HG03432 (cell line): ENCODE results near the gene FGFR2.

ENCODE experiments used
- ATAC-seq: cut with Tn5 transposase; IDR thresholded peaks from one replicate; pipeline ENCODE4 v1.9.1; 2021; ENCODE audit warnings: mild to moderate bottlenecking, moderate library complexity; ENCODE audit not compliant: unreplicated experiment

Gene FGFR2

GRCh38 chr10:121497513-121498470 is 100.5 kb downstream of the FGFR2 start:
- ATAC-seq, result no peak

- ATAC-seq, result no peak
Measured at GRCh38 chr10:121495719-121496118, 102.5 kb downstream of the FGFR2 start.

- no peak for ATAC-seq
Measured at GRCh38 chr10:121494296-121494695, 103.9 kb downstream of the FGFR2 start.

DNA sequence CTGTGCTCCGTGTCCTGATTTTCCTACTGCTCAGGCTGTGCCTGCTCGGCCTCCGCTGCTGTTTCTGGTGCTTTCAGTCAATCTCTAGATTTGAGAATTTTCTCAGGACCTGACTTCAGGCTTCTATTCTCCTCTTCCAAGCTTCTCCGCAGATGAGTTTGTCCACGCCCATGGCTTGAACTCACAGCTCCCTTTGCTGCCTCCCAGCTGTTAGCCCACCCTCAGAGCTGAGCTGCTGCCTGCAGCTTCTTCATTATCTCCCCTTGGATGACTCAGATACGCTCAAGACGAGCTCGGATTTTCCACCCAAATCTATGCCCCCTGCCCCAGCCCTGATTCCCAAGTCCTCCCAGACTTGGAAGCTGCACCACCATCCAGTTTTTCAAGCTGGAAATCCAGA is 104.7 kb downstream of the FGFR2 start:
- ATAC-seq, result no peak

- ATAC-seq, result no peak
Measured at GRCh38 chr10:121490871-121491519, 107.2 kb downstream of the FGFR2 start.

- no peak for ATAC-seq
Measured at GRCh38 chr10:121485436-121486139, 112.7 kb downstream of the FGFR2 start.

DNA sequence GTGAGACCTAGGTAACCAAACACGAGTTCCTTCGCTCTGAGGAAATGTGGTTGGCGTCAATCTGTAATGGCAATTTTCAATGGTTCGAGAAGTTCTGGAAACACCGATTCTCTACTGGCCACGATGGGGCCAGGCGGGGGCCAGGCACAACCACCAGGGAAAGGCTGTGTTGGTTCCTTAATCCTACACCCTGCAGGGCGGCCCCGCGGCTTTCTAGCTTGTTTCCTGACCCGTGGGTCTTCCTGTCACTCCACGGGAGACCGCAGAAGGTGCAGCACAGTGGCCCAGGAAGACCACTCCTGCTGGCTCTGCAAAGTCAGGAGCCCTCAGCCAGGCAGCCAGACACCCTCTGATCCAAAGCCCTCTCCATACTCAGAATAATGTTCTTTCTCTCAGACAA is 113.4 kb downstream of the FGFR2 start:
- ATAC-seq, result no peak

DNA sequence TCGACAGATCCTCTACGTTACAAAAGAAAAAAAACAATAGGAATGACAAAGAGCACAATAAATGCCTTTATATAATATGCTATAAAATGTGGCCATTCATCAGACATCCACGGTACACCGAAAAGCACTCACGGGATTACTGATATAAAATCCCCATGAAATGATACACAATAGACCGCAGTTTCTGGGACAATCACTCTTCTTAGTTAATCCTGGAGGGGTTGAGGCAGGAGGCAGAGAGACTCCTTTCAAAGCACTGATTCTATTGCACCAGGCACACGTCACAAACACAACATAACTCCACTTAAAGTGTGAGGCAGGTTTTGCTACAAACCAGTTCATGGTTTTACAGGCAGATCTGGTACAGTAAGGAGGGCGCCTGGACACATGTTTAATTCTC is 113.8 kb downstream of the FGFR2 start:
- ATAC-seq, result no peak

- ATAC-seq, result no peak
Measured at GRCh38 chr10:121481180-121481579, 117.1 kb downstream of the FGFR2 start.

DNA sequence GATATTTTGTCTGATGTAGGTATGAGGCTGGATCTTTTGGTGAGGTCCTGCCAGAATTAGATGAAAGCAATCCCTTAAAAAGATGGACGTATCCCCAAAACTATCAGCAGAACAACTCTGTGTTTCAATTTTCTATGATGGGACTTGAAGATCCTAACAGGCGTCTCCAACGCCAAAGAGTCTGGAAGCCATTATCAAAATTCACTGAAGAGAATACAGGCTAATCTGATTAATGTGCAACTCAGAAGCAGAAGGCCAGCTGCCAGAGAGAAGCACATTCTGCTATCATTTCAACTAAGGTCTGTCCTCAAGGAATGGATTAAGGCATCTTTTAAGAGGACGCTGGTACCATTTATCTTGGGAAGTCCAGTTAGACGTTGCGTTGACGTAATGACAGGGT is 119.7 kb downstream of the FGFR2 start:
- no peak for ATAC-seq

DNA sequence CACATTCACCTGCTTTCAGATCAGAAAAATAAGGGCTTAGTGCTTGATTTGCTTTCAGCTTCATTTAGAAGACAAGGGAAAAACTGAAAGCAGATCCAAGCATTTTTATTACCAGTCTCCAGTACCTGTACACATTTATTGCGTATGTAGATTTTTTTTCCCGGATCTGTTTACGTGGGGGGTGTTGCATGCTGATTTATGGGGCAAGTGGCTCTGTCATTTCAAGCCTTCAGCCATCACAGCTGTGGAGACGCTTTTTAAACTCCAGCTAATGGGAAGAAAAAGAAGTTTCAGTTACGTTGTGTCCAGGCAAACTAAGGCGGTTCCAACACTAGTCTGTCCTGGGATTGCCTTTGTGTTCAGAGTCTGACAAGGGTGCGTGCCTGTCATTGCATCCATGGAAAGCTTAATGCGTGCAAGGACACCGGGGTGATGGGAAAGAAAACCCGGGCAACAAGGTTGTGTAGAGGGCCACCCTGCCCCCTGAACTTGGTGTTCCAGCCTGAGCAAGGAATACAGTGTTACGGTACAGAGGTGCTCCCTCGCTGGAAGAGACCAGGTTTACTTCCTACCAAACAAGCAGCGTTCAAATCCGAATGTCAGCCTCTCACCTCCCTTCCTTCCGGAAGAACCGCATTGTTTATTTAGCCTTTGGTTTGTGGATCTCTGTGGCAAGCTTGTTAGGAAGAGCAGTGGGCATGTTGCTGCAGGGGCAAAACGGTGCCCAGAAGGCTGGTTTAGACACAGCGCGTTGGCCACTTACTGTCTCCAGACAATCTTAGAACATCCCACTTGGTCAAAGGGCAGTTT is 128.2 kb downstream of the FGFR2 start:
- ATAC-seq, result no peak

- no peak for ATAC-seq
Measured at GRCh38 chr10:121468726-121469125, 129.5 kb downstream of the FGFR2 start.

GRCh38 chr10:121466424-121466823 is 131.8 kb downstream of the FGFR2 start:
- ATAC-seq, result no peak

GRCh38 chr10:121465215-121465614 is 133.0 kb downstream of the FGFR2 start:
- ATAC-seq, result no peak

GRCh38 chr10:121464517-121464916 is 133.7 kb downstream of the FGFR2 start:
- ATAC-seq, result no peak

DNA sequence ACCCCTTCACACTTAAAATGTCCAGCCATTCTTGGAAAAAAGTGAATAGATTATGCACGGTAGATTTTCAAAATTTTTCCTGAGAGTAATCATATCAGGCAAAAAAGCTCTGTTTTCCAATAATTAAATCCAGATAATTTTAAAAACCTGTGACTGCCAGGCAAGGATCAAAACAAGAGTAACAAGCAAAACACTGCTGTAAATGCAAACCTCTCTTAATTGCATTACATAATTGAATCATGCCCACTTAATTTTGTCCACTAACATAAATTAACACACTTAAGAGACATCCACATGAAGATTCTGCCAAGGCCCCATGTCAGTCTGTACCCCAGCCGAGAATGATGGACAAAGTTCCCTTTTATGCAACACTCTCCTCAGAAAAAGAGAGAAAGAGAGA is 135.3 kb downstream of the FGFR2 start:
- no peak for ATAC-seq

DNA sequence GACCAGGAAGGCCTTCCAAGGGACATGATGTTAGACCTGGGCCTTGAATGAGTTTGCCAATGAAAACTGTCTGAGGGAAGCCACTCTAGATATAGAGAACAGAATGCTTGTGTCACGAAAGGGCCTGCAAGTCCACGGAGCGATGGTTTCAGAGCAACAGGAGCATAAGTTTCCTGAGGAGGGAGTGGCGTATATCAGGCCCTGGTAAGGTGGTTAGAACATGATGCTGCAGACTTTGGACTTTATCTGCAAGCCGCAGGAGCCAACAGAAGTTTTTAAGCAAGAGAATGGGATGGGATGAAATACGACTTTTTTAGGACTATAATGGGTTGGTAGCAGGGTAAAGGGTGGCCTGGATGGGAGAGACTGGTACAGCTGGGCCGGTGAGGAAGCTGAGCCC is 136.0 kb downstream of the FGFR2 start:
- ATAC-seq, result no peak

GRCh38 chr10:121461307-121461706 is 136.9 kb downstream of the FGFR2 start:
- no peak for ATAC-seq

DNA sequence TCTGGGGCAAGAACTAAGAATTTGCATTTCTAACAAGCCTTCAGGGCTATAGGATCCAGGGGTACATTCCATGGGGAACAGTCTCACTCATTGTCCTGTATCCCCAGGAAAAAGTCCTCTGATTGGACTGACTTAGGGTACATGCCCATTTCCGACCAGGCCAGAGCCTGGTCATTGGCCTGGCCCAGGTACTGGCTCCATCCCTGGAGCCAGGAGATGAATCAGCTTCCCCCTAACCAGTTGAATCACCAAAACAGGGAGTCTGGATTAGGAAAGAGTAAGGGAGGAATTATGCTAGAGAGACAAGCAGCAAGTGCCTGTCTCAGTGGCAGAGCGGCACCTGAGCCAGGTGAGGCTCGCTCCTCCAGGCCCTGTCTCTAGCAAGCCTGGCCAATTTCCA is 137.5 kb downstream of the FGFR2 start:
- ATAC-seq, result no peak

GRCh38 chr10:121459622-121460453 is 138.4 kb downstream of the FGFR2 start:
- ATAC-seq, result no peak
